NCI-H226 (cell line): Measurements from ENCODE around the gene PHACTR3.

Experiments used
- DNase-seq: peaks from one replicate; pipeline ENCODE4 v3.0.0-alpha.2; 2015

Gene PHACTR3

DNA sequence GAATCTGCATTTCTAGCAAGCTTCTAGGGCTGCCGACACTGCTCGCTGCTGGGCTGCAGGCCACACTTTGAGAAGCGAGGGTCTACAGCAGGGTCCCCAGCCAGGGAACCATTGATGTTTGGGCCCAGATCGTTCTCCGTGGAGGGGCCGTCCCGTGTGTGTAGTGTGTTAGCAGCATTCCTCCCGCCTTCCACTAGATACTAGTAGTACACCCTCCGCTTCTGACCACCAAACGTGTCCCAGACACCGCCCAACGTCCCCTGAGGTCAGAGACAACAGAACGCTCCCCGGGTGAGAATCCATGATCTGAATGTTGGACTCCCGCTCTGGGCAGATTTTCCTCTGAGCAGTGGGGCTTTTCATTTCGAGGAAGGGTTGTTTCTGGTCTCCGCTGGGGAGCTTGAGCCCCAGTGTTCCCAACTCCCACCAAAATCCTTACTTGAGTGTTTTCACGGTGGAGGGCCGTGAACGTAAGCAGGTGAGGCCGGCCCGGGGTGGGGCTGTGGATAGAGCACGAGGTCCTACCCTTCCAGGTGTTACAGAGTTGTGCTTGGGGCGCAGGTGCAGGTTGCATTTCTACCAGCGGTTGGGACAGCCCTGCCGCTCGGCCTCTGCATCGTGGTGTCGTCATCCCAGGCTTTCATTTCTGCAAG is 204.5 kb downstream of the PHACTR3 start:
- DNase-seq: no peak

DNA sequence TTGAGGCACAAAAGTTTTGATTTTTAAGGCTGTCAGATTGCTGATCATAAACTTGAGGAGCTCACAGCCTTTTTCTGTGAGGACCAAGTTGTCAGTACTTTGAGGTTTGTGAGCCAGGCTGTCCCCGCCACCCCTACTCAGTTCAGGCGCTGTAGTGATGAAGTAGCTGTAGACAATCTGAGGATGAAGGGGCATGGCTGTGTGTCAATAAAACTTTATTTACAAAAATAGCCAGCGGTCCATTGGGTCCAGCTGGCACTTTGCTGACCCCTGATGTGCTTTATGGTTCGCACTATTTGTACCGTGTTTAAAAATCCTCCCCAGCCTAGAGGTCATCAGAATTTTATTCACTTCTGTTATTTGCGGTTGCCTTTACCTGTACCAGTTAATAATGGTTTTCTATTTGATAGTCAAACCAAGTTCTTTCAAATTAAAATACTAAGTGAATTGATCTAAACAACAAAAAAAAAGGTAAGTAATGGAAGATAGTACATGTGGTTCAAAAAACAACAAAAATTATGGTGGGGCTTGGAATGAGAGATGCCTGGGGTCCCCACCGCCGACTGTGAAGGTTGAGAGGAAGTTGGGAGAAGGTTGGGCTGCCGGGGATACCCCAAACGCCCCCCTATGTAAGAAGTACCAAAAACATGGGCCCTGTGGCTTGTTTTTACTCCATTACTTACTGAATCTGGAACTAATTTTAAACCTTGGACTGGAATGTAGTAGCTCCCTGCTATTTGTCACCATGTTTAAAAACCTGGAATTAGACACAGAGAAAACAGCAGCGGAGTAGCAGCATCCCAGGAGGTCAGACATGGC is 205.5 kb downstream of the PHACTR3 start:
- no peak for DNase-seq

GRCh38 chr20:59810449-59811187 is 206.3 kb downstream of the PHACTR3 start:
- DNase-seq: no peak

DNA sequence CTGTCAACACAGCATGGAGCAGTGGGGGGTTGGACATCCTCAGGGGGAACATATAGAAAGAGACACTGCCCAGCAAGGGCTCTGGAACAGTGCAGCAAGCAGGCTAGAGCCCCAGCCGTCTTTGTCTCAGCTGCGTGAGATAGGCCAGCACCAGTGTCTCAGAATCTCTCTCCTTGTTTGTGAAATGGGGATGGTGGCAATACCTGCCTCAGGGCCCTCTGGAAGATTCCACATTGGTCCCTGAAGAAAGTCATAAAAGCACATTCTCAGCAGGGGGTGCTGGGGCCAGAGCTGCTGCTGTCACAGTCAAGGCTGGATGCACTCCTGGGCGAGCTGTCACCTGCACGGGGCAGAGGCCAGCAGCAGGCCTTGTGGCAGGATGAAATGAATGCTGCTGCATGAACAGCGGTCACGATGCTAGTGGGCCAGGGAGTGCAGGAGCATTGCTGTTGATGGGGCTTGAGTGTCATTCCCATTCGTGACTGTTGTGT is 207.4 kb downstream of the PHACTR3 start:
- no peak for DNase-seq

DNA sequence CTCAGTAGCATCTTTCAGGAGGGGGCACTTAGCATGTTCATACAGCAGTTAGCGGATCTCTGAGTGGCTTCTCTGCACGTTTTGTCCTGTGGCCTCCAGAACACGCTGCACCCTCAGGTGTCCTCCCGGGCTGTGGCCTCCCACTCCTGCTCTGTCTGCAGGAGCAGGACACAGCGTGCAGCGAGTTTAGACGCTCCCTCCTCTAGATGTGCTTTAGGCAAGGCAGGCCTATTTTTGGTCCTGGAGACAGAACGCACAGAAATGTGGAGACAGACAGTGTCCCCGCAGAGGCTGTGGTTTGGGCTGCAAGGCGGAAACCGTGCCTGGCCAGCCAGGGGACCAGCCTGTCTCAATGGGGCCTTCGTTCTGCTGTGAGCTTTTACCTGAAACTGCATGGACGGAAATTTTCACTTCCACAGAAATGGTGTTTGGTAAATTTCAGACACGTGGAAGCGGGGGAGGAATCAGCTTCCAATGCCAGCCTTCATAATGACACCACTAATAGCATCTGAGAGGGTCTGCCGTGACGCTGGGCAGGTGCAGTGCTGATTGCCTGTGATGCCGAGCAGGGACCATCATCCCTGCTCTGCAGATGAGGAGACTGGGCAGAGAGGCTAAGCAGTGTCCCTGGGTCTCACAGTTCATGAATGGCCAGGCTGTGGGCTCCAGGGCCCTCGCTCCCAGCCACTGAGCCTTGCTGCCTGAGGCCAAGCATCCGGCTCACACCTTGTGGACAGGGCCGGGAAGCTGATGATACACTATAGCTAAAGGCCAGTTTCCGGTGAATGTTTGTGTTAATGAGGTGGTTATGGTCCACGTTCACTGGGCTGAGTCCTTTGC is 208.2 kb downstream of the PHACTR3 start:
- DNase-seq: no peak

DNA sequence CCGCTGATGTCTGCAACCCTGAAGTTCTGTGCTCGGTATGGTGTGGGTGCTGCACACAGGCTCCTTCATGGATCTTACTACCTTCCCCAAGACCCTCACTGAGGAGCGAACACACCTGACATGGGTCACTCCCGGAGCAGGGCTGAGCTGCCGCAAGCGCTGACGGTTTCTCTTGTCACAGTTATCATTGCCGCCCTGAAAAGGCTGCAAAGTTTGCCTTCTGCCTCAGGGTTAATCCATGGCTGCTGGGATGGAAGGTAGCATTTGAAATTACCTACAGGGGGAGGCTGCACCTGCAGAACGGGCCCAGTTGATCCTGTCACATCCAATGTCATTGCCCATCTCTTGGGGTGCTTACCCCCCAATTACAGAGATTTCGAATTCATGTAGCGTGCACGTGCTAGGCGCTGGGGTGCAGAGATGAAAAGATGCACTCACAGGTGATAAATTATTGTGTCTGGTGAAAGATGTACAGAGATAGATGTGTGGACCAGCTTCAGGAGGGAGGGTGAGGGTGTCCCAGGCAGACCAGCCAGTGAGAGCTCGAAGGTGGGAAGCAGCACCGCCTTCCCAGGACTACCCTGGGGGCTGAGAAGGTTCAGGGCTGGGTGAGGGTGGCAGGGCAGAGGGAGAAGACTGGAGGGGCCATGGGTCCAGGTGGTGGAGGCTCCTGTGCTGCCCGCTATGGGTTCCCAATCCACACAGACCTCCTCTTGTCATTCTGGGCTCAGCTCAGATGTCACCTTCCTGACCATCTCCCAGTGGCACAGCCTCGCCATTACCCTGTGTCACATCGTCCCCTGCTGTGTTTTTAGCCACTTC is 209.0 kb downstream of the PHACTR3 start:
- DNase-seq: no peak

- no peak for DNase-seq
Measured at GRCh38 chr20:59813948-59814839, 209.9 kb downstream of the PHACTR3 start.

DNA sequence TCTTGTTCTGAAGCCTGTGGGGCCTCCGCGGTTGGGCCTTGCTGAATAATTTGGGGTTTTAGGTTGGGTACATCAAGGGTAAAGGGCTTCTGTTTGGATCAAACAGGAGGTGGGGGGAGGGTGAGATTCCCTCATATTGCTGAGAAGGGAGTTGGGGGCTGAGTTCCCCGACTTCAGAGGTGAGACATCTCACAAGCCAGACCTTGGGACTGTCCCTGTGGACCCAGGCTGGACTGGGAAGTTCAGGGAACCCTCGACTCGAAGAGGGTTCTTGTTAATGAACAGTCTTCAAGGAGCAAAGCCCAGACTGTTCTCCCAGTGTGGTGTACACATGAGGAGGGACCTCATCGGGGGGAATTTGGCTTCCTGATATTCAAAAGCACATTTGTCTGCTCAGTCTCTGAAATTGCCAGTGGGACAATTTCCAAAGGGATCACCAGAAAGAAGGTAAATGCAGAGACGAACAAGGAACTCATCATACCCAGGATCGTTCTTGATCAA is 210.6 kb downstream of the PHACTR3 start:
- no peak for DNase-seq

DNA sequence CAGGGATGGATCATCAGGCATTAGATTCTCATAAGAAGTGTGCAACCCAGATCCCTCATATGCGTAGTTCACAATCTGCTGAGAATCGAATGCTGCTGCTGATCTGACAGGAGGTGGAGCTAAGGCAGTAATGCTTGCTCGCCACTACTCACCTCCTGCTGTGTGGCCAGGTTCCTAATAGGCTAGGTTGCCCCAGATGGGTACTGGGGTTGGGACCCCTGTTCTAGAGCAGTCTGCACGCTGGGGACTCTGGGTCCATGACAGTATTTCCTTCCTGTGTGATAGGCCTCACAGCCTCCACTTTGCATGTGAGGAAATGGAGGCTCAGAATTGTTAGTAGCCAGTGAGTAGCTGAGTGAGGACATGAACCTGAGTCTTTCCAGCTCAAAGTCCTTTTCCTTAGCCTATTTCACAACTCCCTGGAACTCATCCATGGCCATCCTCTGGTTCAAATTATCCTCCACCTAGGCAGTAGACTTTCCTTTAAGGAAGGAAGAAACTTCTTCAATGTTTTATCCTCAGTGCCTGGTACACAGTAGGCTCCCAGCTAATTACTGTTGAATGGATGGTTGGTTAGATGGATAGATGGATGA is 211.9 kb downstream of the PHACTR3 start:
- no peak for DNase-seq

- no peak for DNase-seq
Measured at GRCh38 chr20:59817406-59817805, 213.1 kb downstream of the PHACTR3 start.

GRCh38 chr20:59817846-59818615 is 213.7 kb downstream of the PHACTR3 start:
- DNase-seq: no peak

- no peak for DNase-seq
Measured at GRCh38 chr20:59818911-59819310, 214.6 kb downstream of the PHACTR3 start.

GRCh38 chr20:59819496-59820203 is 215.3 kb downstream of the PHACTR3 start:
- DNase-seq: no peak

DNA sequence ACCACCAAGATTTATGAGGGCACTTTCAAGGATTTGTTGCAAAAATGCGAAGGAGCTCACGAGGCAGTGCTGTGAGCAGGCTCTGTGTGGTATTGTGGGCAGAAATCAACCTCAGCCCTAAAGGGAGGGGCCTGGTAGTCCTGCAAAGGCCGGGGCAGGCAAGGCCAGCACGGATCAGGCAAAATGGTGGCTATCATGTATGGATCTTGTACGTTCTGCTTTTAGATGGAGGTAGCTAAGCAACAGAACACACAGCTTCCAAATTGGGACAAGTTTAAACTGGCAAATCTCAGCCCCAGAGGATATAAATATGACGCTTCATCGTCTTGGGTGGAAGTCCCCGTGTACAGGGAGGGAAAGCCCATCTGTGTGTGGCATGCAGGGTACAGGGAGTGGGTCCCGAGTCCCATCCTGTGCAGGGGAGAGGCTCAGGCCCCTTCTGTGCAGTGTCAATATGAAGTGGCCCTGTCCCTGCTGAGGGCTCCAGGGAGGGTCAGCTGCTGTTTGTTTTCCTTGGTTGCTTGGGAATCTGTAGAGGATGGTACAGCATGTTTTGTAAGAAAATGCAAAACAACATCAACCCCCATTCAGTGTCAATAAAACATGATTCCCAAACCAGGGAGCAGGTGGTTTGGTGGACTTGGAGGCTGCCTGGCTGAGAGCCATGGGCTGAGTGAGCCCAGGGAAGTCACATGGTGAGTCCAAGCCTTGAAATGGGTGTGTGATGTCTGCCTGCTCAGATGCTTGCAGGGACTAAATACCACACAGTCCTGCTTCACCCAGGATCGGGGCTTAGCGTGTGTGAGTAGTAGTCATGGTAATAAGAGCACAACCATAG is 216.1 kb downstream of the PHACTR3 start:
- DNase-seq: no peak

- DNase-seq: no peak
Measured at GRCh38 chr20:59821201-59821600, 216.9 kb downstream of the PHACTR3 start.

- no peak for DNase-seq
Measured at GRCh38 chr20:59821788-59822187, 217.4 kb downstream of the PHACTR3 start.

GRCh38 chr20:59822291-59823029 is 218.1 kb downstream of the PHACTR3 start:
- DNase-seq: no peak
